Activated CD8-positive, alpha-beta memory T cell treated with anti-CD3 and anti-CD28 coated beads for 36 hours (primary cell): Measurements from ENCODE around the gene SLC25A26. TPM values are rescaled to one million over a fixed set of nuclear protein-coding genes. Genes with fewer than 3 reads are reported as not detected.
"Not testable (repeated sequence)": the region's sequence is repeated elsewhere in the genome, so short reads cannot be mapped to it uniquely, and the experiment has no call there.

ENCODE experiments used
- CTCF ChIA-PET: fragments of 350-600 bp; sonication (Branson Sonifier 250); formaldehyde crosslinking; loops from one replicate; lab custom pipeline; 2021; ENCODE audit warnings: antibody characterized with exemption; lab: Charles Lee
- POLR2A ChIA-PET: fragments of 350-600 bp; sonication (Branson Sonifier 250); formaldehyde crosslinking; loops from one replicate; lab custom pipeline; 2021; ENCODE audit warnings: antibody characterized with exemption; lab: Charles Lee
- total RNA-seq, 2 experiments: library from RNA; stranded (reverse); gene quantifications; one replicate each; pipeline ENCODE4 v1.2.3, GENCODE V29; 2021

Gene SLC25A26
- total RNA-seq, 2 experiments from 2014 or later: 23.7 to 25.9 TPM

GRCh38 chr3:66410976-66411375 is 190.2 kb downstream of the SLC25A26 start:
- POLR2A ChIA-PET: no interaction called here
- CTCF ChIA-PET: interaction anchor here (1.1 kb wide), 1 partner anchor 81 kb away, joined by 3 read pairs; no protein-coding TSS in a partner anchor

GRCh38 chr3:66411474-66411873 is 190.7 kb downstream of the SLC25A26 start:
- POLR2A ChIA-PET: no interaction called here
- CTCF ChIA-PET: interaction anchor here (1.1 kb wide), 1 partner anchor 80 kb away, joined by 3 read pairs; no protein-coding TSS in a partner anchor

- POLR2A ChIA-PET: no interaction called here
Measured at GRCh38 chr3:66411961-66412887, 191.4 kb downstream of the SLC25A26 start.

GRCh38 chr3:66413151-66413751 is 192.4 kb downstream of the SLC25A26 start:
- CTCF ChIA-PET: interaction anchor here (1.5 kb wide), 1 partner anchor 159 kb away, joined by 3 read pairs; no protein-coding TSS in a partner anchor
- POLR2A ChIA-PET: no interaction called here

More at GRCh38 chr3:66411961-66412887, 191.4 kb downstream of the SLC25A26 start:
- CTCF ChIA-PET: no interaction called here

- ChIA-PET CTCF (interaction anchor here (0.9 kb wide), 1 partner anchor 8 kb away, joined by 3 read pairs; no protein-coding TSS in a partner anchor), POLR2A (no interaction called here)
Measured at GRCh38 chr3:66414846-66415245, 194.0 kb downstream of the SLC25A26 start.

GRCh38 chr3:66415867-66416428 is 195.1 kb downstream of the SLC25A26 start:
- CTCF ChIA-PET: no interaction called here

GRCh38 chr3:66416556-66417304 is 195.9 kb downstream of the SLC25A26 start:
- POLR2A ChIA-PET: no interaction called here
- CTCF ChIA-PET: no interaction called here

More at GRCh38 chr3:66415867-66416428, 195.1 kb downstream of the SLC25A26 start:
- POLR2A ChIA-PET: no interaction called here

- ChIA-PET POLR2A (no interaction called here), CTCF (interaction anchor here (0.7 to 1.0 kb wide), 2 partner anchors 28 to 121 kb away, joined by 3 read pairs; no protein-coding TSS in a partner anchor)
Measured at GRCh38 chr3:66418475-66418931, 197.7 kb downstream of the SLC25A26 start.

- ChIA-PET POLR2A (no interaction called here), CTCF (interaction anchor here (0.9 kb wide), 1 partner anchor 10 kb away, joined by 4 read pairs; no protein-coding TSS in a partner anchor)
Measured at GRCh38 chr3:66419036-66419435, 198.2 kb downstream of the SLC25A26 start.

- POLR2A ChIA-PET, CTCF ChIA-PET: not testable (repeated sequence)
Measured at GRCh38 chr3:66421144-66421543, 200.3 kb downstream of the SLC25A26 start.

- CTCF ChIA-PET: not testable (repeated sequence)
Measured at GRCh38 chr3:66421893-66422292, 201.1 kb downstream of the SLC25A26 start.

GRCh38 chr3:66423791-66424190 is 203.0 kb downstream of the SLC25A26 start:
- ChIA-PET CTCF (no interaction called here), POLR2A (no interaction called here)

More at GRCh38 chr3:66421893-66422292, 201.1 kb downstream of the SLC25A26 start:
- POLR2A ChIA-PET: not testable (repeated sequence)

- POLR2A ChIA-PET: no interaction called here
Measured at GRCh38 chr3:66425032-66425431, 204.2 kb downstream of the SLC25A26 start.

GRCh38 chr3:66425576-66426114 is 204.8 kb downstream of the SLC25A26 start:
- POLR2A ChIA-PET: no interaction called here
- CTCF ChIA-PET: no interaction called here

More at GRCh38 chr3:66425032-66425431, 204.2 kb downstream of the SLC25A26 start:
- CTCF ChIA-PET: no interaction called here

- CTCF ChIA-PET: no interaction called here
- POLR2A ChIA-PET: no interaction called here
Measured at GRCh38 chr3:66426135-66426534, 205.3 kb downstream of the SLC25A26 start.

- POLR2A ChIA-PET: no interaction called here
- CTCF ChIA-PET: no interaction called here
Measured at GRCh38 chr3:66427352-66427751, 206.6 kb downstream of the SLC25A26 start.

- POLR2A ChIA-PET: no interaction called here
Measured at GRCh38 chr3:66427951-66428474, 207.2 kb downstream of the SLC25A26 start.

More at GRCh38 chr3:66427951-66428474, 207.2 kb downstream of the SLC25A26 start:
- CTCF ChIA-PET: no interaction called here
